Esophagus squamous epithelium (tissue), 5 donors: ENCODE measurements around the gene ZCCHC7. TPM values are rescaled to one million over a fixed set of nuclear protein-coding genes. Genes with fewer than 3 reads are reported as not detected.

ENCODE experiments used
- DNase-seq: peaks from one replicate; lab custom pipeline; 2025; lab: John Stamatoyannopoulos, UW
- H3K27ac ChIP-seq, 4 donors: fragments of 200-600 bp; sonication (generic); one replicate each; pipeline ENCODE4 v1.5.1; 2016 to 2019; ENCODE audit warnings: mild to moderate bottlenecking in 1 of 4
- H3K27me3 ChIP-seq, 4 donors: fragments of 200-600 bp; sonication (generic); 1 replicate in 3 of 4; 2 replicates in 1 of 4; pipeline versions ENCODE4 v1.5.1 to v1.6.0; 2017 to 2021; ENCODE audit warnings: antibody characterized with exemption in 1 of 4
- H3K36me3 ChIP-seq, 3 donors: fragments of 200-600 bp; sonication (generic); one replicate each; pipeline ENCODE4 v1.5.1; 2016 to 2019
- H3K4me1 ChIP-seq, 3 donors: fragments of 200-600 bp; sonication (generic); one replicate each; pipeline ENCODE4 v1.5.1; 2017 to 2019
- H3K4me3 ChIP-seq, 4 donors: fragments of 200-600 bp; sonication (generic); 1 replicate in 3 of 4; 2 replicates in 1 of 4; pipeline ENCODE4 v1.5.1; 2016 to 2019; ENCODE audit warnings: mild to moderate bottlenecking in 2 of 4, moderate library complexity in 1 of 4
- H3K9me3 ChIP-seq, 3 donors: fragments of 200-600 bp; sonication (generic); one replicate each; pipeline ENCODE4 v1.5.1; 2016 to 2019
- POLR2A ChIP-seq, 4 donors: fragments of 450-650 bp; IDR thresholded peaks; one replicate each; pipeline ENCODE4 v1.6.1; 2017; ENCODE audit warnings: antibody characterized with exemption in 4 of 4, mild to moderate bottlenecking in 4 of 4, moderate library complexity in 3 of 4
- WGBS, 2 donors: methylation state at CpG; one replicate each; pipeline ENCODE4 v1.1.5; 2018; 5-methylcytosine and 5-hydroxymethylcytosine counted together
- intact Hi-C: fragments of 100-400 bp; cut with DNase I; formaldehyde crosslinking; loops from one replicate; pipeline ENCODE4 v1.15.0; 2022
- total RNA-seq, 4 donors: library from RNA; depleted of rRNA; stranded (reverse); fragments of >200 nt; gene quantifications; one replicate each; pipeline ENCODE4 v1.1.0, GENCODE V29; 2016
- TF ChIP-seq, protein P1 (sequence below), 6 experiments: fragments of 450-650 bp in 4 of 6; fragments of 200-600 bp in 2 of 6; sonication (generic) in 2 of 6; IDR thresholded peaks; one replicate each; pipeline ENCODE4 v1.5.1; 2016 to 2019; ENCODE audit warnings: antibody characterized with exemption in 6 of 6, mild to moderate bottlenecking in 4 of 6, moderate library complexity in 4 of 6
- donor health status: DM: yes; HTN: yes; CAD: no.

ZCCHC7 gene
- total RNA-seq, 4 donors from 2014 or later, result 6.1 to 21.6 (median 13.0) TPM

GRCh38 chr9:37364751-37365360 lies 244.5 kb downstream of the ZCCHC7 start:
- Histone ChIP-seq H3K36me3 (peaks cover 0 to 9% (median 0%) of the 10 kb centered on the region in 3 donors), H3K27me3 (no peaks in the 10 kb centered on the region), H3K27ac (no peak overlapping the region), H3K4me3 (no peak overlapping the region), H3K4me1 (no peaks in the 10 kb centered on the region), H3K9me3 (no peaks in the 10 kb centered on the region)
- intact Hi-C loops, result loop anchor here (10.0 kb wide), 1 partner anchor 370 kb away; no protein-coding TSS in a partner anchor
- WGBS, 2 donors, result 93 to 95% methylated on average over 4 of the region's 4 CpGs
- no peak for DNase-seq
- TF ChIP-seq, protein P1, sequence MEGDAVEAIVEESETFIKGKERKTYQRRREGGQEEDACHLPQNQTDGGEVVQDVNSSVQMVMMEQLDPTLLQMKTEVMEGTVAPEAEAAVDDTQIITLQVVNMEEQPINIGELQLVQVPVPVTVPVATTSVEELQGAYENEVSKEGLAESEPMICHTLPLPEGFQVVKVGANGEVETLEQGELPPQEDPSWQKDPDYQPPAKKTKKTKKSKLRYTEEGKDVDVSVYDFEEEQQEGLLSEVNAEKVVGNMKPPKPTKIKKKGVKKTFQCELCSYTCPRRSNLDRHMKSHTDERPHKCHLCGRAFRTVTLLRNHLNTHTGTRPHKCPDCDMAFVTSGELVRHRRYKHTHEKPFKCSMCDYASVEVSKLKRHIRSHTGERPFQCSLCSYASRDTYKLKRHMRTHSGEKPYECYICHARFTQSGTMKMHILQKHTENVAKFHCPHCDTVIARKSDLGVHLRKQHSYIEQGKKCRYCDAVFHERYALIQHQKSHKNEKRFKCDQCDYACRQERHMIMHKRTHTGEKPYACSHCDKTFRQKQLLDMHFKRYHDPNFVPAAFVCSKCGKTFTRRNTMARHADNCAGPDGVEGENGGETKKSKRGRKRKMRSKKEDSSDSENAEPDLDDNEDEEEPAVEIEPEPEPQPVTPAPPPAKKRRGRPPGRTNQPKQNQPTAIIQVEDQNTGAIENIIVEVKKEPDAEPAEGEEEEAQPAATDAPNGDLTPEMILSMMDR (IDR thresholded peaks at IDR 0.05), result no peak
- no peak for TF ChIP-seq POLR2A (IDR thresholded peaks at IDR 0.05)

GRCh38 chr9:37369671-37370070 lies 249.3 kb downstream of the ZCCHC7 start:
- WGBS, 2 donors, result 90 to 97% methylated on average over 5 of the region's 5 CpGs
- no peaks in the 10 kb centered on the region for H3K36me3 ChIP-seq
- intact Hi-C loops, result loop anchor here (10.0 kb wide), 1 partner anchor 375 kb away; no protein-coding TSS in a partner anchor

GRCh38 chr9:37370282-37370681 lies 249.9 kb downstream of the ZCCHC7 start:
- H3K27ac ChIP-seq, result no peak overlapping the region
- intact Hi-C loops, result no loop called here
- no peaks in the 10 kb centered on the region for H3K36me3 ChIP-seq
- H3K4me3 ChIP-seq, result no peak overlapping the region
- DNase-seq, result no peak
- H3K9me3 ChIP-seq, result no peaks in the 10 kb centered on the region
- no peaks in the 10 kb centered on the region for H3K27me3 ChIP-seq
- WGBS, 2 donors, result 86 to 89% methylated on average over 6 of the region's 6 CpGs
- H3K4me1 ChIP-seq, result no peaks in the 10 kb centered on the region
- no peak for TF ChIP-seq POLR2A (IDR thresholded peaks at IDR 0.05)
- TF ChIP-seq, protein P1 (IDR thresholded peaks at IDR 0.05), result no peak

More at GRCh38 chr9:37369671-37370070, 249.3 kb downstream of the ZCCHC7 start:
- Histone ChIP-seq H3K27ac (no peak overlapping the region), H3K27me3 (no peaks in the 10 kb centered on the region), H3K4me3 (no peak overlapping the region), H3K9me3 (no peaks in the 10 kb centered on the region), H3K4me1 (no peaks in the 10 kb centered on the region)
- TF ChIP-seq, protein P1 (IDR thresholded peaks at IDR 0.05), result no peak
- no peak for TF ChIP-seq POLR2A (IDR thresholded peaks at IDR 0.05)
- DNase-seq, result no peak

DNA sequence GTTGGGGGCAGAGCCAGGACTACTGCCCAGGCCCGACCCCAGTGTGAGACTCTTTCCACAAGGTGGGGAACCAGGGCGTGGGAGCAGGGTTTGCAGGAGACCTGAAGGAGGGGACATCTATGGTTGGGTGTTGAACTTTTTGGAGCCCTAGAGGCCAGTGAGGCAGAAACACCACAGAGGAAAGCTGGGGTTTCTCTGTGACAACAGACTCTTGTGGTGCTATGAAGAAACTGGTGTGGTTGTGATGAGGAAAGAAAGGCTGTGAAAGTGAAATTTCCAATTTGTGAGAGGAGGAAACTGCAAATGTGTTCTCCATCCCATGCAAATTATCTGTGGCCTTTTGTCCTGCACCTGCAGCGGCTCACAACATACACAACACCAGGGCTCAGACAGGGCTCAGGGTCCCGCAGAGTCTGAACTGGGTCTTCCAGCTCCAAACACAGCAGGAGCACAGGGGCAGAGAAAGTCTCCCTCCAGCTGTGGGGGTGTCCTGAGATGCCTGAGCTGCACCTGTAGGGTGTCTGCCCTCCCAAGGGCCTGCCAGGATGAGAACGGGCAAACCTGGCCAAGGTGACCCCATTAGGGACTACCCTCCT lies 250.7 kb downstream of the ZCCHC7 start:
- intact Hi-C loops, result no loop called here

More for the DNA sequence above, 250.7 kb downstream of the ZCCHC7 start:
- 71 to 89% methylated on average over 4 to 5 of the region's 5 CpGs for WGBS, 2 donors
- DNase-seq, result no peak
- no peaks in the 10 kb centered on the region for H3K4me1 ChIP-seq
- H3K27me3 ChIP-seq, result no peaks in the 10 kb centered on the region
- H3K27ac ChIP-seq, result no peak overlapping the region
- no peaks in the 10 kb centered on the region for H3K36me3 ChIP-seq
- H3K4me3 ChIP-seq, result no peak overlapping the region
- H3K9me3 ChIP-seq, result no peaks in the 10 kb centered on the region
- TF ChIP-seq POLR2A (IDR thresholded peaks at IDR 0.05), result no peak
- TF ChIP-seq, protein P1 (IDR thresholded peaks at IDR 0.05), result no peak
